SU-DHL-6 (cell line): Measurements from ENCODE around the gene CNTNAP1.

Experiments
- EZH2phosphoT487 ChIP-seq: fragments of 200-600 bp; sonication (generic), shearing (Covaris generic); conservative IDR thresholded peaks from 2 replicates; pipeline ENCODE4 v1.6.1; 2018; ENCODE audit warnings: mild to moderate bottlenecking, antibody characterized with exemption, low read length, moderate library complexity, mixed read lengths
- TF ChIP-seq, protein P1 (sequence below): fragments of 200-600 bp; sonication (generic); IDR thresholded peaks from one replicate; pipeline ENCODE4 v1.5.1; 2017; ENCODE audit warnings: antibody characterized with exemption, mild to moderate bottlenecking, low read length, moderate library complexity; ENCODE audit not compliant: insufficient read depth, poor library complexity, severe bottlenecking

DNA sequence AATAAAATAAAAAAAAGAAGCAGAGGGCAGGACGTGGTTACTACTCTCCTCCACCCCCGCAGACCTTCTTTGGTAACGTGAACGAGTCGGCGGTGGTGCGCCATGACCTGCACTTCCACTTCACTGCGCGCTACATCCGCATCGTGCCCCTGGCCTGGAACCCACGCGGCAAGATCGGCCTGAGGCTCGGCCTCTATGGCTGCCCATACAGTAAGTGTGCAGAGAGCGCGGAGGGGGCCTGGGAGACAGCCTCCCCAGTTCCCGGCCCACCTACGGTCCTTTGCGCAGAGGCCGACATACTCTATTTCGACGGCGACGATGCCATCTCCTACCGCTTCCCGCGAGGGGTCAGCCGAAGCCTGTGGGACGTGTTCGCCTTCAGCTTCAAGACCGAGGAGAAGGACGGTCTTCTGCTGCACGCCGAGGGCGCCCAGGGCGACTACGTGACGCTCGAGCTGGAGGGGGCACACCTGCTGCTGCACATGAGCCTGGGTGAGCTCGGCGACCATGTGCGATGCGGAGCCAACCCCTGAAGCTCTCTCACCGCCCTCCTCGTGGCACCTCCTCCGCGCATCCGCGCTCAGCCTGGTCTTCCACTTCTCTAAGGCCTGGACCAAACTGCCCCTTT lies 2.7 kb downstream of the CNTNAP1 start:
- TF ChIP-seq, protein P1, sequence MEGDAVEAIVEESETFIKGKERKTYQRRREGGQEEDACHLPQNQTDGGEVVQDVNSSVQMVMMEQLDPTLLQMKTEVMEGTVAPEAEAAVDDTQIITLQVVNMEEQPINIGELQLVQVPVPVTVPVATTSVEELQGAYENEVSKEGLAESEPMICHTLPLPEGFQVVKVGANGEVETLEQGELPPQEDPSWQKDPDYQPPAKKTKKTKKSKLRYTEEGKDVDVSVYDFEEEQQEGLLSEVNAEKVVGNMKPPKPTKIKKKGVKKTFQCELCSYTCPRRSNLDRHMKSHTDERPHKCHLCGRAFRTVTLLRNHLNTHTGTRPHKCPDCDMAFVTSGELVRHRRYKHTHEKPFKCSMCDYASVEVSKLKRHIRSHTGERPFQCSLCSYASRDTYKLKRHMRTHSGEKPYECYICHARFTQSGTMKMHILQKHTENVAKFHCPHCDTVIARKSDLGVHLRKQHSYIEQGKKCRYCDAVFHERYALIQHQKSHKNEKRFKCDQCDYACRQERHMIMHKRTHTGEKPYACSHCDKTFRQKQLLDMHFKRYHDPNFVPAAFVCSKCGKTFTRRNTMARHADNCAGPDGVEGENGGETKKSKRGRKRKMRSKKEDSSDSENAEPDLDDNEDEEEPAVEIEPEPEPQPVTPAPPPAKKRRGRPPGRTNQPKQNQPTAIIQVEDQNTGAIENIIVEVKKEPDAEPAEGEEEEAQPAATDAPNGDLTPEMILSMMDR = no peak
- no peak for TF ChIP-seq EZH2phosphoT487
